OCI-LY1 (cell line): ENCODE data around the gene LCE1B.

Experiments used
- H2AFZ ChIP-seq: fragments of 200-600 bp; sonication (generic), shearing (Covaris generic); 2 replicates; pipeline ENCODE4 v1.6.0; 2014; ENCODE audit warnings: antibody characterized with exemption, mild to moderate bottlenecking, low read length
- H3F3A ChIP-seq: fragments of 200-600 bp; sonication (generic), shearing (Covaris generic); 2 replicates; pipeline ENCODE4 v1.6.0; 2014; ENCODE audit warnings: mild to moderate bottlenecking, antibody characterized with exemption, low read length, moderate library complexity; ENCODE audit not compliant: insufficient read depth
- H3K27ac ChIP-seq: fragments of 200-600 bp; sonication (generic); 2 replicates; pipeline ENCODE4 v1.5.1; 2014; ENCODE audit warnings: low read length, mixed run types, mild to moderate bottlenecking, low read depth; ENCODE audit not compliant: poor library complexity, severe bottlenecking
- H3K27me3 ChIP-seq: fragments of 200-600 bp; sonication (generic); 2 replicates; pipeline ENCODE4 v1.6.0; 2014; ENCODE audit warnings: antibody characterized with exemption, mild to moderate bottlenecking, low read length, moderate library complexity; ENCODE audit not compliant: insufficient read depth
- H3K36me3 ChIP-seq: fragments of 200-600 bp; sonication (generic); 2 replicates; pipeline ENCODE4 v1.6.1; 2014; ENCODE audit warnings: mild to moderate bottlenecking, antibody characterized with exemption, low read length, moderate library complexity, mixed read lengths; ENCODE audit not compliant: insufficient read depth
- H3K4me1 ChIP-seq: fragments of 200-600 bp; sonication (generic); 2 replicates; pipeline ENCODE4 v1.5.1; 2014; ENCODE audit warnings: mild to moderate bottlenecking, low read length, moderate library complexity; ENCODE audit not compliant: insufficient read depth, severe bottlenecking
- H3K4me2 ChIP-seq: fragments of 200-600 bp; sonication (generic), shearing (Covaris generic); 2 replicates; pipeline ENCODE4 v1.6.1; 2014; ENCODE audit warnings: low read length
- H3K4me3 ChIP-seq: fragments of 200-600 bp; sonication (generic); 2 replicates; pipeline ENCODE4 v1.5.1; 2014; ENCODE audit warnings: low read length, low read depth, mild to moderate bottlenecking, mixed read lengths; ENCODE audit not compliant: poor library complexity, severe bottlenecking
- H3K79me2 ChIP-seq: fragments of 200-600 bp; shearing (Covaris generic); 2 replicates; pipeline ENCODE4 v1.6.1; 2016; ENCODE audit warnings: mixed run types, low read length, mixed read lengths; ENCODE audit not compliant: insufficient read depth
- H3K9ac ChIP-seq: fragments of 200-600 bp; sonication (generic), shearing (Covaris generic); 2 replicates; pipeline ENCODE4 v1.6.1; 2014; ENCODE audit warnings: mild to moderate bottlenecking, low read length, mixed read lengths
- H3K9me2 ChIP-seq: fragments of 200-600 bp; sonication (generic), shearing (Covaris generic); 2 replicates; pipeline ENCODE4 v1.6.1; 2014; ENCODE audit warnings: low read depth, mild to moderate bottlenecking, low read length, mixed read lengths
- H3K9me3 ChIP-seq: fragments of 200-600 bp; shearing (Covaris generic); 2 replicates; pipeline ENCODE4 v1.6.1; 2014; ENCODE audit warnings: low read length, mixed read lengths
- H4K20me1 ChIP-seq: fragments of 200-600 bp; sonication (generic), shearing (Covaris generic); 2 replicates; pipeline ENCODE4 v1.6.0; 2016; ENCODE audit warnings: mild to moderate bottlenecking, low read length; ENCODE audit not compliant: insufficient read depth
- EZH2 ChIP-seq: fragments of 200-600 bp; sonication (generic), shearing (Covaris generic); IDR thresholded peaks from 2 replicates; pipeline ENCODE4 v1.8.0; 2017; ENCODE audit warnings: borderline replicate concordance, mixed run types, mild to moderate bottlenecking, antibody characterized with exemption, low read length, moderate library complexity, mixed read lengths
- TF ChIP-seq, protein P1 (sequence below): fragments of 200-600 bp; sonication (generic), shearing (Covaris generic); IDR thresholded peaks from 2 replicates; pipeline ENCODE4 v1.5.1; 2017; ENCODE audit warnings: mild to moderate bottlenecking, antibody characterized with exemption, low read length, moderate library complexity, mixed read lengths

LCE1B gene

GRCh38 chr1:152842556-152842955 is 30.8 kb downstream of the LCE1B start, which contains the start of gene LCE6A:
TSS of gene LCE6A (plus strand) at chr1:152842856. CDS start at chr1:152843521, 665 bp downstream.
- H4K20me1 ChIP-seq, result no peaks in the 10 kb centered on the region
- no peaks in the 10 kb centered on the region for H3K9me2 ChIP-seq

DNA sequence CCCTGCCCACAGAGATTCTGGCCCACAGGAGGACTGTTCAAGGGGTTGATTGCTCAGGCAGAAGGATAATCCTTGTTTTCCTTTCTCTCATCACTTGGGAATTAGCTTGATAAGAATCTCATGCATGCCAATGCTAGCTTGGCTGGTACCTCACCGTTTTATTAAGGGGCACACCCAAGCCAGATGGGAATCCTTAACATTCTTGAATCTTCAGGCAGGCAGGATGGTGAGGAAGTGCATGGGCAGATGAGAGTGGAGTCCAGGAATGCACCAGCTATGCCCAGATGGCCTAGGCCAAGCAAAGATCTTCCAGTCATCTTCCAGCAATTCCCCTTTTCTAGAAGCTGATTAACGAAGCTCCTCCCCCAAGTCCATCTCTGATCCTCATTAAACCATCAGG is 43.9 kb downstream of the LCE1B start:
- H3K27ac ChIP-seq, result no peak overlapping the region
- no peaks in the 10 kb centered on the region for H3K79me2 ChIP-seq
- no peak overlapping the region for H2AFZ ChIP-seq
- no peak overlapping the region for H3K9ac ChIP-seq
- H3K4me2 ChIP-seq, result no peak overlapping the region
- no peaks in the 10 kb centered on the region for H3F3A ChIP-seq
- no peak overlapping the region for H3K4me3 ChIP-seq
- no peaks in the 10 kb centered on the region for H3K4me1 ChIP-seq
- no peaks in the 10 kb centered on the region for H3K9me2 ChIP-seq
- H3K27me3 ChIP-seq, result no peaks in the 10 kb centered on the region
- no peak for TF ChIP-seq EZH2
- TF ChIP-seq, protein P1, sequence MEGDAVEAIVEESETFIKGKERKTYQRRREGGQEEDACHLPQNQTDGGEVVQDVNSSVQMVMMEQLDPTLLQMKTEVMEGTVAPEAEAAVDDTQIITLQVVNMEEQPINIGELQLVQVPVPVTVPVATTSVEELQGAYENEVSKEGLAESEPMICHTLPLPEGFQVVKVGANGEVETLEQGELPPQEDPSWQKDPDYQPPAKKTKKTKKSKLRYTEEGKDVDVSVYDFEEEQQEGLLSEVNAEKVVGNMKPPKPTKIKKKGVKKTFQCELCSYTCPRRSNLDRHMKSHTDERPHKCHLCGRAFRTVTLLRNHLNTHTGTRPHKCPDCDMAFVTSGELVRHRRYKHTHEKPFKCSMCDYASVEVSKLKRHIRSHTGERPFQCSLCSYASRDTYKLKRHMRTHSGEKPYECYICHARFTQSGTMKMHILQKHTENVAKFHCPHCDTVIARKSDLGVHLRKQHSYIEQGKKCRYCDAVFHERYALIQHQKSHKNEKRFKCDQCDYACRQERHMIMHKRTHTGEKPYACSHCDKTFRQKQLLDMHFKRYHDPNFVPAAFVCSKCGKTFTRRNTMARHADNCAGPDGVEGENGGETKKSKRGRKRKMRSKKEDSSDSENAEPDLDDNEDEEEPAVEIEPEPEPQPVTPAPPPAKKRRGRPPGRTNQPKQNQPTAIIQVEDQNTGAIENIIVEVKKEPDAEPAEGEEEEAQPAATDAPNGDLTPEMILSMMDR, result no peak
- H3K9me3 ChIP-seq, result no peaks in the 10 kb centered on the region
- H4K20me1 ChIP-seq, result no peaks in the 10 kb centered on the region
- no peaks in the 10 kb centered on the region for H3K36me3 ChIP-seq

More at GRCh38 chr1:152842556-152842955, 30.8 kb downstream of the LCE1B start, which contains the start of gene LCE6A:
- Histone ChIP-seq H3K27me3 (no peaks in the 10 kb centered on the region), H3F3A (no peaks in the 10 kb centered on the region), H3K4me2 (no peak within 1 kb of the TSS), H3K9ac (no peak within 1 kb of the TSS), H3K36me3 (no peaks in the 10 kb centered on the region), H3K79me2 (no peaks in the 10 kb centered on the region), H3K9me3 (no peaks in the 10 kb centered on the region), H2AFZ (no peak within 1 kb of the TSS), H3K27ac (no peak within 1 kb of the TSS), H3K4me1 (no peaks in the 10 kb centered on the region), H3K4me3 (no peak within 1 kb of the TSS)
- no peak for TF ChIP-seq EZH2
- TF ChIP-seq, protein P1, result no peak

- Histone ChIP-seq H3F3A (no peaks in the 10 kb centered on the region), H3K9ac (no peak overlapping the region), H3K27me3 (no peaks in the 10 kb centered on the region), H3K9me2 (no peaks in the 10 kb centered on the region), H3K4me2 (no peak overlapping the region), H3K4me3 (no peak overlapping the region), H3K9me3 (no peaks in the 10 kb centered on the region), H3K4me1 (no peaks in the 10 kb centered on the region), H2AFZ (no peak overlapping the region), H3K36me3 (no peaks in the 10 kb centered on the region), H4K20me1 (no peaks in the 10 kb centered on the region), H3K79me2 (no peaks in the 10 kb centered on the region), H3K27ac (no peak overlapping the region)
- no peak for TF ChIP-seq EZH2
- TF ChIP-seq, protein P1, result no peak
These were observed 46.3 kb downstream of the LCE1B start for GRCh38 chr1:152858062-152858461.
